CD4-positive, alpha-beta T cell treated with Interleukin-2 at 100 ng/mL for 4 hours (primary cell): ENCODE measurements around the gene GUCY1B1.

Experiments used
- DNase-seq: peaks from one replicate; pipeline ENCODE4 v3.0.0-alpha.2; 2020; ENCODE audit warnings: low spot score

Gene GUCY1B1

DNA sequence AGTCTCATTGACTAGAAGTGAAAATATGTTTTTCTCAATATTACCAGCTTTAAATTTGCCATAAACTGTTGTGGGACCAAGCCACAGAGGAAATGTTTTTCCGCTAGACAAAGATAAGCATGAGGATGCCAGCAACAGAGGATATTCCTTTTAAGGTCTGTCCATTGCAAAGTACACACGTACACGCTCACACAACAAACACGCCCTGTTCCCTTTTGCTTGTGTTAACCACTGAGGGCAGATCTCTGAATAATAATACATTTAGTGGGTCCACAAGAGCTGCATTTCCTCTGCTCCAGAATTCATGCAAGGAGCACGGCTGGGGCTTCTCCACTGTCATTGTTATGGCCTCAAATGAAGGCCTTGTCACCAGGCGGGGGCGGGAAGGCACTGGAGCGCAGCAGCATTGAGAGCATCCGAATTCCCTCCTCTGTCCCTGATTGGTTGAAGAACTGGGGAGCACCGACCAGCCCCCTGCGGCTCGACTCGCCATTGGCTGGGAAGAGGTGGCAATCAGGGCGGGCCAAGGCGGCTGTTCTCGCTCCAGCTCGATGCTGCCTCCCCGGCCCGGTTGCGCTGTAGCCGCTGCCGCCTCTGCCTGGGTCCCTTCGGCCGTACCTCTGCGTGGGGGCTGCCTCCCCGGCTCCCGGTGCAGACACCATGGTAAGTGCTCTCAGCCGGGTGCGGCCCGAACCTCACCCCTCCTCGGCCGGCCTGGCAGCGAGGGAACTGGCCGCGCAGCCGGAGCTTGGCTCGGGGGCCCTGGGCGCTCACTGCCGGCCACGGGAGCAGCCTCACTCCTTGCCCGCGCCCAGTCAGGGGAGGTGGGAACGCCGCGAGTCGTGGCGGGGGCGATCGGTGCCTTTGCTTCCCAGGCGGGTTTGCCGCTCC is at the start of gene GUCY1B1:
GUCY1B1 (plus strand) TSS at position 541 of the 891 bp plus-strand sequence; CDS start at position 661, 120 bp downstream.
- peak; percentile 59 for DNase-seq

DNA sequence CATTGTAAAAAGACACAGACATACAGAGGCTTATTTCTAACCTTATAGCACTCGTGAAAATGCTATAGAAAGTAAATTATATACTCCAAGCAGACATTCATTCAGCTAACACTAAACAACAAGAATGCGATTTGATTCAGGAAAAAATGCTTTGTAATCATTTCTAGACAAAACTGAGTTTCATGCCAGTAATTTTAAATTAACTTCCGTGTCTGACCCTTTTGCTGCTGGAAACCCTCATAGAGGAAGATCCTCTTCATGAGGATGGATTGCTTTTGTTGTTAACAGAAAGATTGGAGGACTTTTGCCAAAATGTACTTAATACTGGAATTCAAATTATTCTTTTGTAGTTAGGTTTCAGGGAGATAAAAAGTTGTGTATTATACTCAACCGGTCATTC is 48.9 kb upstream of the GUCY1B1 start:
- no peak for DNase-seq

DNA sequence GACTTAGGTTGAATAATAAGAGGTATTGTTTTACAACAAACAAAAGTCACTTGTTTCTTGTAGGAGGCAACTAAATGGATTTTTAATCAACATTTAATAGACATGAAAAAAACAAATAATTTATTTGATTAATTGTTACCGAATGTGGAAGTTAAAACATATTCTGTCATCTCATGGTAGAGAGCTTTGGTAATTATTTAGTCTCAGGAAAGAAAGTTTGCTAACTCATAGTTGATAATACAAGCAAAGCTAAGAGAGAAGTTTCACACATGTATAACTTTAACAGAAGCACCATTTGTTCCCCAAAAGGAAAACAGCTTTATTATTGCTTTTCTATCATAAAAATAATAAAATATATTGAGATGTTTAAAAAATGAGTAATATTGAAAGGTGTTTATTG is 47.3 kb upstream of the GUCY1B1 start:
- no peak for DNase-seq

DNA sequence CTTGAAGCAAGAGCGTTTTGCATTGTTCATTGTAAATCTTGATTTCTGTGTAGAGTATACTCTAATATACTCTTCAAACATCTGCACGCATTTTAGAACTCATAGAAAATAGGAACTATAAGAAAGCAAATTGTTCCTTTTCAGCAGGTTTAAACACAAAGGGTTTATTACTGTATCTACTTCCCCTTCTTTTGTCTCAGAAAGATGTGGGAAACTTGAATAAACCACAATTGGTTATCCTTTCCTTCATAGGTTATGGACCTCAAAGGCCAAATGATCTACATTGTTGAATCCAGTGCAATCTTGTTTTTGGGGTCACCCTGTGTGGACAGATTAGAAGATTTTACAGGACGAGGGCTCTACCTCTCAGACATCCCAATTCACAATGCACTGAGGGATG is 46.0 kb upstream of the GUCY1B1 start:
- DNase-seq, result no peak

DNA sequence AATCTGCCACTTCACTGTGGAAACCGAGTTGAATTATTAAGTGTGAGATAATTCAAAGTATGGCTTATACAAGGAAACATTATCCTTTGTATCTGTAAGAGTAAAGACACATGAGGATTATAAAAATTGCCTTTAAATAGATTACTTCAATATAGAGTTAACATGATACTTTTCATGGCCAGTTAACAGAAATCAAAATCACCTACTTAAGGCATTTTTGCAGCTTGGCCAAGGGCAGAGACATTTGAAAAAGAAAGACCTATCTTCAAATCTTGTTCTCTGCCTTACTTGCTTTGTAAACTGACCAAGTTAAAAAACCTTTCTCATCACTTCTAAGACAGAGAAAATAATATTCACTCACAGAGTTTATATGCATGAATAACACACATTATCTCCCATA is 44.9 kb upstream of the GUCY1B1 start:
- DNase-seq, result no peak

DNA sequence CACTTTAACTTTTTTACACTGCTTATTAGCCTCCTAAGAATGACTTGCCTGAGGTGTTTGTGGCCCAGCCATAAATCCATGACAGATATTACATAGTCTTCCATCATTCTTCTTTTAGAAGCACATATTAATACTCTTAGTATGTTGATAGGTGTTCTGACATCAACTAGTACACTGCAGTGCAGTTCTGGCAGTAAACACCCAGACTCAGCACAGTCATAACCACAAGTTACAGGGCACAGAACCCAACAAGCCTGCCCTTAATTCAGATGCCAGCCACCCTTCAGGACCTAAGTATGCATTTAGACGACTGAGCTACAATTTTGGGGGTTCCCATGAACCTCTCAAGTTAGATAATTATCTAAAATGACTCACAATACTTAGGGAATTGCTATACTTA is 36.5 kb upstream of the GUCY1B1 start:
- no peak for DNase-seq

DNA sequence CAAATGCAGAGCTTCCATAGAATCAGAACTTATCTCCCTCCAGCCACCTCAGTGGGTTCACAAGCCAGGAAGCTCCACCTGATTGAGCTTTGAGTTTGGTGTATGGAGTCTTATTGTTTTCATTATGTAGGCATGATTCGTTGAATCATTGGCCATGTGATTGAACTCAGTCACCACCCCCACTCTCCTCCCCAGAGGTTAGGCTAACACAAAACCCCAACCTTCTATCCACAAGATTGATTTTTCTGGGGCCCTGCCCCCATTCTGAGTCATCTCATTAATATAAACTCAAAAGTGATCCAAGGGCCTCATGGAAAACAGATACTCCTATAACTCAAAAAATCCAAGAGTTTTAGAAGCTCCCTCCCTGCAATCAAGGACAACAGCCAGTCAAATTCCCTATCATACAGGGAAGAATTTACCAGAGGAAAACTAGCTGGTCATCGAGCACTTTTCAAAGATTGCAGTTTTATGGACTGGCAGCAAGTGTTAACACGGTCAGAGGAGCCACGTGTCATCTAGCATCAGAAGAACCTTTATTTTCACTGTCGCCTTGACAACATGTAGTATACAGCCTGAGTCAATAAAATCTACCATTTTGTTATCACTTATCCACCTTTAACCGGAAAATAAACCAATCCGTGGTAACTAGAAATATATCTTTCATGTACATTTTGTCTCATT is 35.9 kb upstream of the GUCY1B1 start:
- no peak for DNase-seq

DNA sequence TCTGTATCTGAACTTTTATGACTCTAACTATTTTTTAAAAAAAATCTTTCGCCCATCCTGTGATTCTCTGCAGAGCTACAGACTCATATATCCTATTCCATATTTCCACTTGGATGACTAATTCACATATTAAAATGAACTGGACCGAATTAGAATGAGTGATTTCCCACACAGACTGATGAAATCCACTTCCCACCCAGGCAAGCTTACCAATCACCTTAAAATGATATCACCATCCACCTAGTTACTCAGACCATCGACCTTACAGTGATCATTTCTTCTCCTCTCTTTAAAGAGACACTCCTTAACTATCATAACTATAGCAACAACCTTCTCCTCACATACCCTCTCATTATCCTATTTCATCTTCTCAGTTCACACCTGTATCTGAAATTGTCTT is 34.1 kb upstream of the GUCY1B1 start:
- no peak for DNase-seq

DNA sequence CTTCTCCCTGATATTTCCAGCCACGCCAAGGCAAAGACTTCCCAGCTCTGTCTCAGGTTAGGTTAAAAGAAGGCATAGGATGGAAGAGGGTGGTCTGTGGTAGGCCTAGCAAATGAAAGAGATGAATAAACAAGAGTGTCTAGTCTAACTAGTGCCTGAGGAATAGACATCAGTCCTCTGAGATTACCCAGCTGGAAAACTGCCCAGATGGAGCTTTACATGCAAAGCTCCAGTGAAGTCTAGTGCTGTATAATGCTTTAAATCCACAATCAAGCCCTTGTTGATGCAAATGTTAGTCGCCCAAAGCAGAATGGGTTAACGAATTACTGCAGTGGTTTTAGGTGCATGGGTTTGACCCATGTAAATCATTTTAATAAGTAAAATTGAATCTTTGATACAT is 24.8 kb upstream of the GUCY1B1 start:
- no peak for DNase-seq

DNA sequence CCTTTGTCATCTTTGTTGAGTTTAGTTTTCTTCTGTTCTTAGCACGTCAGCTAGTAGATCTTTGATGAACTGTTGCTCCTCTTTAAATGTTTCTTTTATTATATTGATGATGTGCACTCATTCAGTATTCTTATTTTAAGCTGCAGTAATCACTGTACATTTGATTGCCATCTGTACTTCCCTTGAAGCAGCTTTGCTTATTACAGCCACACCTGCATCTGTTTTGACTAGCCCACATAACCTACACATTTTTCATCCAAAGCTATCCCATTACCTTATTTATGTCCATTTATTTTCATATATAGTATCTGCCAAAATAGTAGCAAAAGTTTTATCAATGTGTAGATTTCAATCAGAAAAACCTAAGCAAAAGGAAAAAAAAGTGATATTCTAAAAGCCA is 23.9 kb upstream of the GUCY1B1 start:
- no peak for DNase-seq

DNA sequence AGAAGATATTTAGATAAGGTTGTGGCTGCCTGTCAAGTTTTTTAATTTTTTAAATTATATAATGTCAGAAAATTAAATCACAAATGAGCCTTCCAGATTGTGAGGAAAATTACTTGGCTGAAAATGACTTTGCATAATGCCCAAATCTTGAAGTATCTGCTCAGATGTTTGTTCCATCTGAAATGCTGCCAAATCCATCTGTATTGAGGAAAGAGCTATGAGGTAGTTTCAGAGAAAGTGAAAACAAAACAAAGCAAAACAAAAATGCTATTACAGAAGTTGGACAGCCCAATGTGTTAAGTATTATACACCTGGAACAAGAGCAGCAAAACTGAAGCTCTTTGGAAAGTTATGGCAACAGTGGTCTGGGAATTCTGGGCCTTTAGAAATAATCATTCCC is 23.3 kb upstream of the GUCY1B1 start:
- no peak for DNase-seq

DNA sequence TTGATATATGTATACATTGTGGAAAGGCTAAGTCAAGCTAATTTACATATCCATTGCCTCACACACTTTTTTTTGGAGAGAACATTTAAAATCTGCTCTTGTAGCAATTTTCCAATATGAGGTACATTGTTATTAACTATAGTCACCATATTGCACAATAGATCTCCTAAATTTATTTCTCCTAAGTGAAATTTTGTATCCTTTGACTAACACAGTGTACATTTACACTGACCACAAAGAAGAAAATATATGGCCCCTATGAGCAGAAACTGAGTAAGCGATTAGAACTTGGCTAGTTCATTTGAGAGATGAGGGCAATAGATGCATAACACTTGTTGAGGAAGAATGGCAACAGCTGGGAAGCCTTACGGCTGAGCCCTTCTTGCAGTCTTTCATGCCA is 20.3 kb upstream of the GUCY1B1 start:
- no peak for DNase-seq

DNA sequence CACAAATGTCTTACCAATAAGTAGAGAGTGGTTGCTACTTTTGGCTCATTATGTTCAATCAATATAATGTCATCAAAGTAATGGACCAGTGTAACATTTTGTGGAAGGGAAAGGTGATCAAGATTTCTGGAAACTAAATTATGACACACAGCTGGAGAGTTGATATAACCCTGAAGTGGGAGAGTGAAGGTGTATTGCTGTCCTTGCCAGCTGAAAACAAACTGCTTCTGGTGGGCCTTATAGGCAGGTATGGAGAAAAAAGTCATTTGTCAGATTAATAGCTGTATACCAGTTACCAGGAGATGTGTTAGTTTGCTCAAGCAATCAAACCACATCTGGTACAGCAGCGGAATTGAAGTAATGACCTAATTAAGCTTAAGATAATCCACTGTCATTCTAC is 17.3 kb upstream of the GUCY1B1 start:
- no peak for DNase-seq

DNA sequence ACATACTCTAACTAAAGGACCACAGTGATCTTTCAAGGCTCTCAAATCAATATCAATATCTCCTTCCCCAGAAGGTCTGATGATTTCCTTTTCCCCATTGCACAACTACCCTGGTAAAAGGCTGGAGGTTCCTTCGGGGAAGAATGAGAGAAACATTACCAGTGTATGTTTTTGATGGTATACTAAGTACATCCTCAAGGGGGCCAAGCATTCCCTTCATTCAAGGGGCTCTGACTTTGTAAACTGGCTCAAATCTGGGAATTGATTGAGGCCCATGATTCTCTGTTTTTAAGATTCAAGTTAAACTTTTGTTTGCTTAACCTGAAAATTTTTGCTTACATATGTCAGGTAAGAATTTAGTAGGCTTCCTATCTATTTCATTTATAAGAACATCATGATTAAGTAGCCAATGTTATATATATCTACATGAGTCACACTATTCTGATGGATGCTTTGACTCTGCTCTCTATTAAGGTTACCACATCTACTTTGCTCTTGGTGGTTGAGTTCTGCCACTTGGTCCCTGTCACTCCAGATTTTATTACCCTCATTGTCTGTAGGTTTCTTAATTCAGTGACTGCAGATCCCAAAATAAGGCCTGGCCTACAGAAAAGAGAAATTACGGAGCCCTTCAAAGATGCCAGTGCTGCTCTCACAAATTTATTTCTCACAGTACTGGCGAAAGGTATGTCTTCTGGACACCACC is 16.4 kb upstream of the GUCY1B1 start:
- DNase-seq, result no peak

DNA sequence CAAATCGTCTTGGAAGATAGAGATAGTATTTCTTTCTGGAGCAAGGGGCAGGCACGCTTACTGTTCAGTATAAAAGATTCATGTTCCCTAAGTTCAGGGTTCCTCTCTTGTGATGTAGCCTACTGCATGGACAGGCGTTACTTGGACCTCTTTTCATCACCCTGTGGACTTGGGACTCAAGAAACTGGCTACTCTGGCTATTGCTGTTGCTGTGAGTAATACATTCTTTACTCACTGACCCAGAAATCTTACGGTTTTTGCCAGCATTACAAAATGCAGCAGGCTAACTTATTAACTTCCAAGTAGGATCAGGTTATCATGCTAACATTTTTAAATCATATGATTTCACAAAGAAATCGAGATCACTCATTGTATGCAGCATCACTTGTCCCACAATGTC is 12.8 kb upstream of the GUCY1B1 start:
- no peak for DNase-seq

DNA sequence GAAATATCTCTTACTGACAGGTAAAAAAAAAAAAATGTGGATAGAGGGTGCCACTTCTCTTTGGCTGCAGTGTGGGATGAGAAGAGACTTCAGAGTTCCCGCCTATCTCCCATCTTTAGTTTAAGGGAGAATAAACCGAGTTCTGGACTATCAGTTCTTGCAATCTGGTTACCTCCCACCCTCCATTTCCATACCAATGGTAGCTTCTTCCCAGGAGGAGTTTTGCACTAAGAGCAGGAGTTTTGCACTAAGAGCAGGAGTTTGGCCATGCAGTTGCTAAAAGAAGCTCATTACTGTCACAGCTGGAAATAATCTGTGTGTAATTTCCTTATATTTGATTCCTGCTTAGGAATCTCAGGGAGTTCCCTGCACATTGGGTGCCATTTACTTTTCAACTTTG is 10.8 kb upstream of the GUCY1B1 start:
- DNase-seq, result no peak

DNA sequence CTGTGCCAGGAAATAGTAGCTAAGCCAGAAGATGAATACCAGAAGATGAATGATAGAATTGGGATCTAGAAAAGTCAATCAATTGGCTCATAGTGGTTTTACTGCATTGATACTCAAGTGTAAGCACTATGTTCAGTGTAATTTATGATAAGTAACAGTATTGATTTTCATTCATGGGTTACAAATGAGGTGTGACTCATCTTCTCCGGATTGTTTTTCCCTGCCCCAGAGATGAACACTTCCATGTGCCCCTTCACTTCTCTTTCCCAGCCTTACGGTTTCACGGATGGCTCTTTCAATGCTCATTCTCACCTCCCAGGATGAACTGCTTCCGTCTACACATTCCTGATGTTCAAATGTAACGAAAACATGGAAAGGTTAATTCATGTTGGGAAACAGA is 9.8 kb upstream of the GUCY1B1 start:
- DNase-seq, result no peak

DNA sequence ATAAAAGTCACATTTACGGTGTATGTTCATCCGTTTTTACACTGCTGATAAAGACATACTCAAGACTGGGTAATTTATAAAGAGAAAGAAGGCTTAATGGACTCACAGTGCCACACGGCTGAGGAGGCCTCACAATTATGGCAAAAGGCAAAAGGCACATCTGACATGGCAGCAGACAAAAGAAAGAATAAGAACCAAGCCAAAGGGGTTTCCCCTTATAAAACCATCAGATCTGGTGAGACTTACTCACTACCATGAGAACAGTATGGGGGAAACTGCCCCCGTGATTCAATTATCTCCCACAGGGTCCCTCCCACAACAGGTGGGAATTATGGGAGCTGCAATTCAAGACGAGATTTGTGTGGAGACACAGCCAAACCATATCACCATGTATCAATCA is 7.3 kb upstream of the GUCY1B1 start:
- DNase-seq, result no peak

DNA sequence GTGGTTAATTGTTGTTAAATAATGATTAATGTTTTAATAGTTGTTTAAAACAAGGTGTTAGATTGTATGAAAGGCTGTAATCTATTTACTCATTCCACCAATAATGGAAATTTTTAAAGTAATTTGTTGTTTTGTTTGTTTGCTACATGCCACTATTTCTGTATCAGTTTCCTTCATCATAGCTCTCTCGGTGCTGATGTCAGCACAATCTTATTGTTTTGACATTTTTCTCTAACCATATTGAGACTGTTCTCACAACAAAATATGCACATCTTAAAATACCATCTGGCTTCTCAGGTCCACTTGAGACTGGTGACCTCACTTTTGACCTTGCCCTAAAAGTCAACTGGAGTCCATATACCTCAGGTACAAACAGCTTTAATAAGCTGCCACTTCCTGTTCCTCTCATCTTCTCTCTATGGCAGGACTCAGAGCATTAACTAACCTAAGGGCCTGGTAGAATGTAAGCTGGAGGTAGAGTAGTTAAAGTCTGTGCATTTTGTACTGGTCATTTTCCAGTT is 1.0 kb upstream of the GUCY1B1 start:
- DNase-seq, result no peak

DNA sequence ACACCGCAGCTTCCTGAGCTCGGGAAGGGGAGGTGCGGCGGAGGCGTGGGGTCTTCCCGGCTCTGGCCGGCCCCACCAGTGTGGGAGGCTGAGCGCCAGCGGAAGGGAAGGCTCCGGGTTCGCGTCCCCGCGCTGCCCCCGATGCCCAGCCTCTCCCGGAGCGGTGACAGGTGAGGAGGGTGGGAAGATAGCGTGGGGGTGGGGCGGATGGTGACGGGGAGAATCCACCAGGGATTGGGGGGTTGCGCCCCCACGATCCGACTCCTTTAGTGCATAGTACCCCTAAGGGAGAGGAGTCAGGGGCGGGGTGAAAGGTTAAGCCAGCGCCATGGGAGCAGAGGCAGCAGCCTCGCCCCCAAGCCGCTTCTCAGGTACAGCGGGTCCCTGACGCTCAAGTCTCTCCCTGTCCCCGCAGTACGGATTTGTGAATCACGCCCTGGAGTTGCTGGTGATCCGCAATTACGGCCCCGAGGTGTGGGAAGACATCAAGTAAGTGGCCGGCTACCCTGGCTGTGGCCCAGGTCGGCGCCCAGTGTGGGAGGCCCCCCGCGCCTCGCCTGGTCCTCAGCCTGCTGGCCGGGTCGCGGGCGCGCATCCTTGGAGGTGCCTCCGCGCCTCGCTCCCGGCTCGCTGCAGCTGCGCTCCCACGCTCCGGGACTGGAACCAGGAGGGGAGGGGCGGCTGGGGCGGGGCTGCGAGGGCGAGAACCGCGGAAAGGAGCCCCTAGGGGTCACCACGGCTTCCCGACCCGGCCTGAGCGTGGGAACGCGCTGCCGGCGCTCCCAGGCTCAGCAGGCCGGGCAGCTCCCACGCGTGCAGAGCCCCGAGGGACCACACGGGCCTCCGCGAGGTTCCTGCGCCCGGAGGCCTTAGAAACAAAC is 791 bp downstream of the GUCY1B1 start:
- DNase-seq, result no peak

DNA sequence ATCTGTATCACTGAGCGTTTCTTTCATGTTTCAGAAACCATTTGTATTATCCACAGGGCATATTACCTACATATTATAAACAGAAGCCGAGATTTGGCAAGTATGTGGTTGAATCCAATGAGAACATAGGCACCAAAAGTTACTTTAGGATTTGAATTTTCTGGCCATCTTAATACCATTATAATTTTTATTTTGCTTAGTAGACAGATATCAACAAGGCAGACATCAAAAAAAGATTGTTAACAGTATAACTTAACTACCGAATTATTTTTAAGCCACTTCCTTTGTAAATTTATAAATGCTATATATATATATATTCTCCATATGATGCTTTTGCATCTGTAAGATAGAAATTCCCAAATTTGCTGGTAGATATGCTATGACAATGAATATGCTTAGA is 2.2 kb downstream of the GUCY1B1 start:
- DNase-seq, result no peak

DNA sequence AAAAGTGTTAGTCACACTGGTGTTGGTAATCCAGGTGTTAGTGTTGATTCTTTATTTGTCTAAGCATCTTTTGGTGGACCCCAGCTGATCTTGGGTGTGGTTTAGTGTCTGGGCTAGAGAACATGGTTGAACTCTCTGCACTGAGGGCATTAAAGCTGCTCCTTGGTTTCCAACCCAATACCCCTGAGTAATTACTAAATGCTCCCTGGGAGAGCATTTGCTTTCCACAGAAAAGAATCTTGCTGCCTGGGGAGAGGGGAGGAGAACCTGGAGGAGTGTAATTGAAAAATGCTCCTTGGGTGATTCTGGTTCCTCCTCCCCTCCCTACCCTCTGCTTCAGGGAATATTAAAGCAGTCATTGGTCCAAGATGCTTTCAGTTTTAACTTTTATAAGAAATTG is 3.1 kb downstream of the GUCY1B1 start:
- no peak for DNase-seq
